Gastrocnemius medialis (tissue), 4 donors: Measurements from ENCODE around the gene NT5C1A.

Experiments
- POLR2A ChIP-seq, 2 donors: fragments of 450-650 bp; IDR thresholded peaks; one replicate each; pipeline ENCODE4 v1.6.1; 2017; ENCODE audit warnings: antibody characterized with exemption in 2 of 2, mild to moderate bottlenecking in 2 of 2, moderate library complexity in 2 of 2
- TF ChIP-seq, protein P1 (sequence below), 5 experiments: fragments of 450-650 bp in 3 of 5; fragments of 200-600 bp in 2 of 5; sonication (generic) in 2 of 5; IDR thresholded peaks in 4 of 5; conservative IDR thresholded peaks in 1 of 5; 1 replicate in 4 of 5; 2 replicates in 1 of 5; pipeline ENCODE4 v1.5.1; 2016 to 2019; ENCODE audit warnings: antibody characterized with exemption in 5 of 5, mild to moderate bottlenecking in 3 of 5, moderate library complexity in 3 of 5

- TF ChIP-seq, protein P1, sequence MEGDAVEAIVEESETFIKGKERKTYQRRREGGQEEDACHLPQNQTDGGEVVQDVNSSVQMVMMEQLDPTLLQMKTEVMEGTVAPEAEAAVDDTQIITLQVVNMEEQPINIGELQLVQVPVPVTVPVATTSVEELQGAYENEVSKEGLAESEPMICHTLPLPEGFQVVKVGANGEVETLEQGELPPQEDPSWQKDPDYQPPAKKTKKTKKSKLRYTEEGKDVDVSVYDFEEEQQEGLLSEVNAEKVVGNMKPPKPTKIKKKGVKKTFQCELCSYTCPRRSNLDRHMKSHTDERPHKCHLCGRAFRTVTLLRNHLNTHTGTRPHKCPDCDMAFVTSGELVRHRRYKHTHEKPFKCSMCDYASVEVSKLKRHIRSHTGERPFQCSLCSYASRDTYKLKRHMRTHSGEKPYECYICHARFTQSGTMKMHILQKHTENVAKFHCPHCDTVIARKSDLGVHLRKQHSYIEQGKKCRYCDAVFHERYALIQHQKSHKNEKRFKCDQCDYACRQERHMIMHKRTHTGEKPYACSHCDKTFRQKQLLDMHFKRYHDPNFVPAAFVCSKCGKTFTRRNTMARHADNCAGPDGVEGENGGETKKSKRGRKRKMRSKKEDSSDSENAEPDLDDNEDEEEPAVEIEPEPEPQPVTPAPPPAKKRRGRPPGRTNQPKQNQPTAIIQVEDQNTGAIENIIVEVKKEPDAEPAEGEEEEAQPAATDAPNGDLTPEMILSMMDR (IDR thresholded peaks at IDR 0.05 in 4 of 5, conservative IDR thresholded peaks at IDR 0.05 in 1 of 5): no peak
- TF ChIP-seq POLR2A (IDR thresholded peaks at IDR 0.05): no peak
Measured at GRCh38 chr1:39711966-39712340, 40.0 kb upstream of the NT5C1A start.
